VCaP (cell line): ENCODE measurements around the gene MALL.
"Not testable (repeated sequence)": the region's sequence is repeated elsewhere in the genome, so short reads cannot be mapped to it uniquely, and the experiment has no call there.

Experiments used
- H3K27ac ChIP-seq: fragments of 450-650 bp; 2 replicates; pipeline ENCODE4 v1.5.1; 2017

Gene MALL

DNA sequence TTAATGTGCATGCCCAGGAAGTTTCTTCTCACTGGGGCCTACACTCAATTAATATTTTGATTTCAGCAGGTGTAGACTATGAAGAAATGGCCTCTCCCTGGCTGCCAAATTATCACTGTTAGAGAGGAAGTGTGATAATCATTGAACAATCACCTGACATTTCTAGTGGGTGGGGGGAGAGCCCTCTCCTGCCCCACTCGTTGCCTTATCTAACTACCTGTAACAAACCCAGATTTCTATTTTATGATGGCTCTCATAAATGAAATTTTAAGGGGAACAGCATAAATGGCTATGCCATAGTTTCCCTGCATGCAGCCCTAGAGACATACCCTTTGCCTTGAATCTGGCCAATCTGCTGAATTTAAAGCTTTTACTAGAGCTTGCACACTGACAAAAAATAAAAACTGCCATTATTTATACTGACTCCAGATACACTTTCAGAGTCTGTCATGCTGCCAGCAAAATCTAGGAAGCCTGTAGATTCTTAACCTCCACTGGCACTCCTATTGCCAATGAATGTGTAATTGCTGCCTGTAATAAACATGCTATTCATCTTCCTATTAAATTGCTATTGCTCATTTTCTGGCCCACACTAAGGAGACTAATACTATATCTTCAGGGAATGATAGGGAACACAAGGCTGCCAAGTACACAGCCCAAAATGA is 55.8 kb downstream of the MALL start:
- not testable (repeated sequence) for H3K27ac ChIP-seq

DNA sequence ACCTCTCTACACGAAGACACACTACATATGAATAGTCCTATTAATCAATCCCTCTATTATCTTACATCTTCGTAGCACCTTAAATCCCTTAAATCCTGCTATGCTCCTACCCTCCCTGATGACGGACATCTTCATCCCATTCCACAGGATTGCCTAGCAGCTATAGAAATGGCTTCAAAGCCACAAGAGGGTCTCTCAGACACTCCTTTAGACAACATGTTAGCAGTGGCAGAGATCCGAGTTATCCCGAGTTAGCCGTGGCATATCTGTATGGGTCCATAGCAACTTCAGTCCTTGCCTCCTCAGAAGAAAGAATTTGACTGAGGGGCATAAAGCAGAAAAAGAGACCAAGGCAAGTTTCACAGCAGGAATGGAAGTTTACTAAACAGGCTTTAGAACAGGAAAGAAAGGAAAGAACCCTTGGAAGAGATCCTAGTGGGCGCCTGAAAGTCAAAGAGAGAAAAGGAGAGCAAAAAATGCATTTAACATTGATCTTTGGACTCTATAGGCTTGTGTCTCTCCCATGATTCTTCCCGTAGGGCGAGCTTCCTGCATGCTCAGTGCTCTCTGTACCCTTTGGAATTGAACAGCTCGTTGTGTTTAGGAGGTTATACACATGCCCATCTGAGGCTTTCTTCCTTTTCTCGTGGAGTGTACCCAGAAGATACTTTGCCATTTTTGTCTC is 56.5 kb downstream of the MALL start:
- not testable (repeated sequence) for H3K27ac ChIP-seq

DNA sequence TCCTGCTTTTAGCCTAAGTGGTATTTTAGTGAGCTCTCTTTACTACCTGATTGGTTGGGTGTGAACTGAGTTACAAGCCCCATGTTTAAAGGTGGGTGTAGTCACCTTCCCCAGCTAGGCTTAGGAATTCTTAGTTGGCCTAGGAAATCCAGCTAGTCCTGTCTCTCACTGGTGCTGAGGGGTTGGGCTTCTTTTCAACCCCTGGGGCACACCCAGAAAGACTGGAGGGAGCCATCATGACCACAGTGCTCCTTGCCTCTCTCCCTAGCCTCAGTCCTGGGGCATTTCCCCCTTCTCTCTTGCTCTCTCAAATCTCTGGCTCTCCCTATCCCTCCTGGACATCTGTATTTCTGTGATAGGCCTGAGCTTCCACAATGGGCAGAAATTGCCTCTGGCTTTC is 57.6 kb downstream of the MALL start:
- H3K27ac ChIP-seq: not testable (repeated sequence)

DNA sequence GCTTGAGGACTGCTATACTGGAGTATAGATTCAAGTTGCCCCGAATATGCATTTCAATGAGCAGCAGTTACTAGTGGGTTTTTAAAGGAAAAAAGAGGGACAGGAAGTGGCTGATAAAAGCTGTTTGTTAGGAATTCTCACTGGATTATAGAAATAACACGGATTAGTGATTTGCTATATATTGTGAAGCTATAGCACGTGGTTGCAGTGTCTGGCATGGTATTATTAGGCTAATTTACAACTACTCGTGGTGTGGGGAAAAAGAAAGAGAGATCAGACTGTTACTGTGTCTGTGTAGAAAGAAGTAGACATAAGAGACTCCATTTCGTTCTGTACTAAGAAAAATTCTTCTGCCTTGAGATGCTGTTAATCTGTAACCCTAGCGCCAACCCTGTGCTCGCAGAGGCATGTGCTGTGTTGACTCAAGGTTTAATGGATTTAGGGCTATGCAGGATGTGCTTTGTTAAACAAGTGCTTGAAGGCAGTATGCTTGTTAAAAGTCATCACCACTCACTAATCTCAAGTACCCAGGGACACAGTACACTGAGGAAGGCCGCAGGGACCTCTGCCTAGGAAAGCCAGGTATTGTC is 59.7 kb downstream of the MALL start:
- H3K27ac ChIP-seq: not testable (repeated sequence)

DNA sequence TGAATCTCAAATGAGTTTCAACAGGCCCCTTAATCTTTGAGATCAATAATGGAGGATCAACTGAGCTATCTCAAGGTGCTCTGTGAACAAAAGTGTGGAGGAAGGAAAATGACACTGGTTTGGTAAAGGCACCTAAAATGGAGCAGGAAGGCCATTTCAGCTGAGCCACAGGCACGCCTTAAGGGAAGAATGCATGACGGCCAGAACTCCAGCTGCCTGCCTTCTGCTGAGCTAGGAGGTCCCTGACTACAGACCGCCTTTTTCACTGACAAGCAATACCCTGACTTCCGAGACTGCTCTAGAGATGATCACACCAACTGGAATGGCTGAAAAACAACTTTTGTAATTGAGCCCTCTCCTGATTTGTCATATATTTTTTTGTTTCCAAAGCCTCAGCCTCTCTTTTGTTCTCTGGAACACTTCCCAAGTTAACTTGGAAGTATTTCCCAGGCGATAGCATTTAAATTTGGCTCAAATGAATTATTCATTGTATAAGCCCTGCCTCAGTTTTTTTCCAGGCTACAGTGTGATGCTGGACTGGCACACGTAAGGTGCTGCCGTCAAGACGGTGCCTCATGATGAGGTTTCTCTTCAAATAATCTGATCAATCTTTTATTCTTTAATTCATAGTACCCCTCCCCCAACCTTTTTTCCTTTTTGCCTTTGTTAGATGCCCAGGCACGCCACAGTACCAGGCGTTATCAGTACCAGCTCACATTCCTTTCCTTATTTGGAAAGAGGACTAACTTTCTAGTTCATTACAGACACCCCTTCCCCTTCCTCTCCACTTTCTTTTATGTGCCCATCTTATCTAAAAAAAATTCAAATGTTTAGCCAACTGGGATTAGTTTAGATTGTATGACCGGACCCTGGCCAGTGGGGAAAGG is 60.9 kb downstream of the MALL start:
- H3K27ac ChIP-seq: not testable (repeated sequence)

DNA sequence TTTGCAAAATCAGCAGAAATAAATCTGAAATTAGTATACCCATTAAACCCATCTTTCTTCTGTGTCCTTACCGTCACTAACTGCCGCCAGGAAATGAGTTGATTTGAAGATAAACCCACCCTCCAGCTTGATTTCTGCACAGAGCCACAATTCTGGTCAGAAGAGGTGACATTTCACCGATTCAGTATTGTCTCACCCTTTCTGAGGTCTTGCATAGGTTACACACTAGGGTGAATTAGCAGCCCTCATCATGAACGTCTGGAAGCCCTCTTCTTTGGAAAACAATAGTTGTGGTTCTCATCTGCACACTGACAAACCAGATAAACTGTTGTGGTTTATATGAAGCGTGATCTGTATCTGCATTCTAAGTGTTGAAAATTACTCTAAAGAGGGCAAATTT is 61.9 kb downstream of the MALL start:
- not testable (repeated sequence) for H3K27ac ChIP-seq

DNA sequence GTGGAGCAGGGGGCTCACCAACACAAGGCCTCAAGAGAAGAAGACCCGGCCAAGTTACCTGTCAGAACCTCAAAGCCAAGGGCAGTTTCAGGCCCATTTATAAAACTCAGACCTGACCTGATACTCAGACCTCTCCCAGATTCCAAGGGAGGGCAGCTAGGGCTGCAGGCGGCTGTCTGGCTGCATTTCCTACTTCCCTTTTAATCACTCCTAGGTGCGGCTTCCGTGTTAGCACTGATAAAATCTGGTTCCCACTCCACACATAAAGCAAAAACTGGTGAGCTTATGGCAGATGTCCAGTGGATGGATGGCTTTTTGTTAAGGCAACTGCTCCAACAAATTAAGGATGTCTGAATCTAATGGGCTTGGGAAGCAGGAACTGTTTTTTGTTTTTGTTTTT is 63.5 kb downstream of the MALL start:
- not testable (repeated sequence) for H3K27ac ChIP-seq

DNA sequence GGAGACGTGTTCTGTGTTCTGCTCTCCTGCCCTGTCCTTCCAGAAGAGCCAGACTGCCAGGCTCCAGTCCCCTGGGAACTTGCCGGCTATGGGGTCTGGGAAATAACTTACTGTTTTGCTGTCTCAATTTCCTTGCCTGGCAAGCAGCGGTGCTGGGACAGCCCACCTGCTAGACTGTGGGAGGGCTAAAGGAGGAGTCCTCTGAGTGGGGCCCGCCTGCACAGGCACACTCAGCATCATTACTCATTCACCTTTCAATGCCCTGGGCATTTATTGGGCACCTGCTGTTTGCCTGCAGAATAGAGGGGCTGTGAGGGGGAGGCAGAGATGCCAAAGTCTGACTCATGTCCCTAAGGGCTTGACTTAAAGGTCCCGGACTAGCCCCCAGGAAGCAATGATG is 65.4 kb downstream of the MALL start:
- H3K27ac ChIP-seq: not testable (repeated sequence)

DNA sequence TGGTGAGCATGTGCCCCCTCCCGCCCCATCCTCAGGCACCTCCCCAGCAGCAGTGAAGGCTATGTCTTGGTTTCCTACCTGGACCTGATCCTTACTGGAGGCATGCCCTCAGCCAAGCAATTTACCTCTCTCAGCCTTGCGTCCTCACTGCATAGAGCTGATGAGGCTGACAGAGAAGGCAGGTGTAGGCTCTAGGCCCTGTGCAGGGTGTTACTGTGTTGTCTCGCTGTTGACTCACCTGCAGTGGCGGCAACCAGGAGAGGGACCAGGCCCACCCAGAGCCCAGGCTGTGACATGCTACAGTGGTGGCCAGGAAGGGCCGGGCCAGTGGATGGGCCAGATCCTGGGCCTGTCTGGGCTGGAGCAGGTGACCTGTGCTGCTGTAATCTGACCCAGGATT is 65.9 kb downstream of the MALL start:
- H3K27ac ChIP-seq: not testable (repeated sequence)

DNA sequence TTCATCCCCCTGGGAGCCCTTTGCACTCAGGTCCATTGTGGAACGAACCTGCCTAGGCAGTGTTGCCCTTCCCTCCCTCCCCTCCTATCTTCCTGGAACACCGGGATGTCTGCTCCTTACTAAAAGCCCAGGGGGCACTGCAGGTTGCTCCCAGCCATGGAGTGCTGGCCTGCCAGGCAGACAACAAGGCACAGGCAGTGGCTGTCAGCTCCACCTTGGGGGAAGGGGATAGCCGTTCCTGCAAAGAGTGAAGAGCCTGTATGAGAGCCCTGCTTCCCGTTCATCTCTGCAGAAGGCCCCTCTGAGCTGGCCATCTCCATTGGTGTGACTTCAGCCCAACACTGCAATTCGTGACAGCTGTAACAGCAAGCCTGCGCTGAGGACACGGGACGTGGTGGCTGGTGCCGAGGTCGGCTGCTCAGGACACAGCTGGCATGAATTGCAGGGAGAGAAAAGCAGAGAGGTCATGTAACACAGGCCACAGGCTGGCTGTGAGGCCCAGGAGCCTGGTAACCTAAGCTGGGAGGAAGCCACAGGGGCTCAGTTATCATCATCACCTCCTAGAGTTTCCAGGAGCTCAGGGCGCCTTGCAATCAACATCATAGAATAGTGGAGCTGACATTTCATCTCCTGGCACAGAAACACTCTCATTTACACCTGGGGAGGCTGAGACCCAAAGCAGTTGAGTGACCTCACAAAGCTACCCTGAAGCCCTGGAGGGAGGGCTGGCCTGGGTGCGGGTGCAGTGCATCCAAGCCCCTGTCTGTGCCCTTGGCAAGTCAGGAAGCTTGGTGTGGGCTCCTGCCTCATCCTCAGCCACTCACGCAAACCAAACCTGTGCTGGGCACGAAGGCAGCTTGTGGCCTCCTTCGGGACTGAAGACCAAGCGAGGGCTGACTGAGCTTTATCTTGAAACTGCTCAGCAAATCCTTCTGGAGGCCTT is 67.1 kb downstream of the MALL start:
- H3K27ac ChIP-seq: not testable (repeated sequence)

DNA sequence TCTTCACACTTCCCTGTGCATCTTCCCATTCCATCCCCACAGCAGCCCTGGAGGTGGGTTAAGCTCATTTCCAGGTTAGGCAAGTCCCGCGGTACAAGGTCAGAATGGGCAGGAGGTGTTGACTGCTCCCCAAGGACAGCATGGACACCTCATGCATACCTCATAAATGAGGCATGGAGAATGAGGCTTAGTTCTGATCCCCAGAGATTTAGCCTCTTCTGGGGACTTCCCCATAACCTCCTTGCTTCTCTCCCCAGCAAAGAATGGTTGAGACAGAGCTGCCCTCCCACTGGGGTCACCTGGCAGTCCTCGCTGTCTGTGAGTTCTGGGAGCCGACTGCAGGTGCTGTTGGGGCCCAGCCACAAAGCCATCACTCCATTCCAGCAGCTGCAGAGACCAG is 68.4 kb downstream of the MALL start:
- H3K27ac ChIP-seq: not testable (repeated sequence)

DNA sequence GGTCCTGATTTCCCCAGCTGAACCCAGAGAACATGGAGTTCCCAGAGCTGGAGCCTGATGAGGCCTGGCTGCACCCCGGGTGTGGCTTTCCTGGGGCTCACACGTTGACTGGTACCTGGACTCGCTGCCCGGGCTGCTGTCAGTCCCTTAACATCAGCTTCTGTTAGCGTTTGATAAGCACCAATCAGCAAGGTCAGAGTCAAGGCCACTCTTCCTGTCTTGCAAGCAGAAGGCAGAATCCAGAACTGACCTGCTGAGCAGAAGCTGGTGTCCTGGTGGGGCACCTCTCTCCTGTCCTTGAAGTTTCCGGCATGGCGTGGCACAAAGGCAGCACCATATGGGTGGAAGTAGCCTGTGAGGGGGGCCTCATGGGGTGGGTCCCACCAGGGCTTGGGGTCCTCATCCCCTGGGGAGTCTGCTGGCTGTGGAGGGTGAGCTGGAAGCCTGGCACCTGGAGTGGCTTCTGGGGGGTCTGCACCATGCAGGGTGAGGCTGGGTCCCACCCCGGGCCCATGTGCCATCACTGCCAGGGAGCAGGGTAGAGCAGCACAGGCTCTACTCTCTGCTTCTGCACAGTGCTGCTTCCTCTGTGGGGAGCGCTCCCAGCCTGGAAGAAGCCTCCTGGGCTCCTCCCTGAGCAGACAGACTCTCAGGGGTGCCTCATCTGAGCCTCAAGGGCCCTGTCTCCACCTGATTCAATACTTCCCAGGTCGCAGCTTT is 73.5 kb downstream of the MALL start:
- not testable (repeated sequence) for H3K27ac ChIP-seq

DNA sequence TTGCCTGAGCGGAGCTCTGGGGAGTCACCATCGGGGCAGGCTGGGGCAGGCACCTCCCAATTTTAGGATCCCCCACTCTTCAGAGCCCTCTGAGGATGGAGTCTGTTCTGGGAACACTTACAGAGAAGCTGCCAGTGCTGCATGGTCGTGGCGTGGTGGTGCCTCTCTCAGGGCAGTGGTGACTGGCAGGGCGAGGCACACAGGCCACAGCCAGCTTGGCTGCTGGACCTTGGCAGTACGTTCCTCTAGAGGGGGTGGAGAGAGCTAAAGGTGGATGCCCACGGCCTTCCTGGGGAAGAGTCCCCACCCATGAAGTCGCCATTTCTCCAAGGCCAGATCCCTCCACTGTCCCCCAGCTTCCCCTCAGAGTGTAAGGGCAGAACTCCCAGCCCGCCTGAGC is 78.3 kb downstream of the MALL start:
- H3K27ac ChIP-seq: not testable (repeated sequence)

DNA sequence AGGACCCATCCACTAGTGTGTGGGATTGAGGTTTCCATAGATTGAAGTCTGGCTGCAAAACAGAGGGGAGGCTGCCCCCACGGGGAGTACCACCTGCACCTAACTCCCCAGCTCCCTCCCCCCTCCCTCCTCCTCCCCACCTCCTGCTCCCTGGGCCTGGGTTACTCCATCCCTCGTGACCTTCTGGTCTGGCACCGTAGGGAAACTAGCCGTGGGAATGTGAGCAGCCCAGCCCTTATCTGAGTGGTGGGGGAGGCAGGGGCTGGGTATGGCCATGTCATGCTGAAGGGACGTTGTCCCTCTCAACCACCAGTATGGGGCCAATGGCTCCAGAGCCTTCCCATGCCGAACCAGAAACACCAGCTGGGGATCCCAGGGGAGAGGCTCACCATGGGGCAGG is 80.2 kb downstream of the MALL start:
- H3K27ac ChIP-seq: not testable (repeated sequence)

DNA sequence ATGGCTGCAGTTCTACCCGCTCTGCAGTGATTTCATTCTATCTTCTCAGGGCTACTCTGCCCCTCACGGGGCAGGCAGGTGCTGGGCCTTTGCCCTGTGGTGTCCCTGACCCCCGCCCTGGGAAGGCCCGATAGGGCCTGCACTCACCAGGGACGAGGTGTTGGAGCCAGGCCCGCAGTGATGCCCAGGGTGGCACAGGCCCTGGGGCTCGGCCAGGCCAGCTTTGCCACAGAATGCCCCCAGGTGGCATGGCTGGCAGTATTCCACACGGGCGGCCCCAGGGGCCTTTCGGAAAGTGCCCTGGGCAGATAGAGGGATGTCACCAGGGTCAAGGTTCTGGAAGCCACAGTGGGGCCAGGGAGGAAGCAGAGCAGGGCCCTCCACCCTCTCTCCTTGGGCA is 80.7 kb downstream of the MALL start:
- H3K27ac ChIP-seq: not testable (repeated sequence)
